22Rv1 (cell line): ENCODE results near the gene FLRT2.

Experiments
- ZFX ChIP-seq: fragments of 450-650 bp; IDR thresholded peaks from 2 replicates; pipeline ENCODE4 v1.6.1; 2017; ENCODE audit warnings: antibody characterized with exemption, borderline replicate concordance
- TF ChIP-seq, protein P1 (sequence below): fragments of 450-650 bp; IDR thresholded peaks from 2 replicates; pipeline ENCODE4 v1.5.1; 2017; ENCODE audit warnings: mild to moderate bottlenecking

DNA sequence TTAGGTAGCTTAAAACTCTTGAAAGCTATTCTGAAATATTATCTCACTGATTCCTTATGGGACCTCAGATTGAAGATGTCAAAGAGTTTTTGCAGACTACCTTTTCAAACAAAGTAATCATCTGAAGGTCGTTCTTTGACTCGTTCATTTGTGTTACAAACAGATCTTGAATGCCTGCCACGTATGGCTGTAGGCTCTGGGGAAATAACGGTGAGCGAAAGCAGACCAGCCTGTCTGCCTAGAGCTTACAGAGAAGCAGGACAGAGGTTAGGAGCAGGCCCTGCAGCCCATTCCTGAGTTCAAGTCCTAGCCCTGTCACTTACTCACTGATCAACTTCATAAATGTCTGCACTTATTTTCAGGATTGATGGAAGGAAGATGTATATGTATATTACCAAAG lies 83.6 kb downstream of the FLRT2 start:
- TF ChIP-seq, protein P1, sequence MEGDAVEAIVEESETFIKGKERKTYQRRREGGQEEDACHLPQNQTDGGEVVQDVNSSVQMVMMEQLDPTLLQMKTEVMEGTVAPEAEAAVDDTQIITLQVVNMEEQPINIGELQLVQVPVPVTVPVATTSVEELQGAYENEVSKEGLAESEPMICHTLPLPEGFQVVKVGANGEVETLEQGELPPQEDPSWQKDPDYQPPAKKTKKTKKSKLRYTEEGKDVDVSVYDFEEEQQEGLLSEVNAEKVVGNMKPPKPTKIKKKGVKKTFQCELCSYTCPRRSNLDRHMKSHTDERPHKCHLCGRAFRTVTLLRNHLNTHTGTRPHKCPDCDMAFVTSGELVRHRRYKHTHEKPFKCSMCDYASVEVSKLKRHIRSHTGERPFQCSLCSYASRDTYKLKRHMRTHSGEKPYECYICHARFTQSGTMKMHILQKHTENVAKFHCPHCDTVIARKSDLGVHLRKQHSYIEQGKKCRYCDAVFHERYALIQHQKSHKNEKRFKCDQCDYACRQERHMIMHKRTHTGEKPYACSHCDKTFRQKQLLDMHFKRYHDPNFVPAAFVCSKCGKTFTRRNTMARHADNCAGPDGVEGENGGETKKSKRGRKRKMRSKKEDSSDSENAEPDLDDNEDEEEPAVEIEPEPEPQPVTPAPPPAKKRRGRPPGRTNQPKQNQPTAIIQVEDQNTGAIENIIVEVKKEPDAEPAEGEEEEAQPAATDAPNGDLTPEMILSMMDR: no peak
- no peak for TF ChIP-seq ZFX
